Erythroblast (primary cell): ENCODE results near the gene ZNF335.
"Not testable (repeated sequence)": the region's sequence is repeated elsewhere in the genome, so short reads cannot be mapped to it uniquely, and the experiment has no call there.

Experiments used
- DNase-seq, 2 experiments: peaks; one replicate each; lab custom pipeline; 2025; lab: John Stamatoyannopoulos, UW
- GATA1 ChIP-seq: IDR thresholded peaks from 2 replicates; pipeline ENCODE4 v1.6.1; 2011; ENCODE audit warnings: low read depth, mild to moderate bottlenecking, control low read depth, low read length, moderate library complexity
- POLR2A ChIP-seq: IDR thresholded peaks from 2 replicates; pipeline ENCODE4 v1.6.1; 2011; ENCODE audit warnings: mild to moderate bottlenecking, low read length

Gene ZNF335

GRCh38 chr20:45993197-45993951 is 21.4 kb upstream of the ZNF335 start:
- DNase-seq = no peak
- TF ChIP-seq POLR2A (no peak), GATA1 (no peak)

GRCh38 chr20:45991616-45992015 is 19.6 kb upstream of the ZNF335 start:
- DNase-seq = no peak
- TF ChIP-seq GATA1 (no peak), POLR2A (no peak)

- not testable (repeated sequence) for DNase-seq
Observed at GRCh38 chr20:45988830-45989229, 16.8 kb upstream of the ZNF335 start.

- DNase-seq = peak; percentile 70 to 82
- TF ChIP-seq POLR2A (no peak), GATA1 (no peak)
Observed at GRCh38 chr20:45987108-45987780, 15.2 kb upstream of the ZNF335 start.

- DNase-seq = peak in 1 of 2 experiments; percentile 7
- TF ChIP-seq POLR2A (no peak), GATA1 (no peak)
Observed at GRCh38 chr20:45985573-45985972, 13.6 kb upstream of the ZNF335 start.

GRCh38 chr20:45983279-45983743 is 11.3 kb upstream of the ZNF335 start:
- peak; percentile 14 to 32 for DNase-seq
- no peak for TF ChIP-seq GATA1
- TF ChIP-seq POLR2A = no peak

- DNase-seq = no peak
Observed at GRCh38 chr20:45981261-45981660, 9.3 kb upstream of the ZNF335 start.

GRCh38 chr20:45976086-45976485 is 4.1 kb upstream of the ZNF335 start:
- no peak for TF ChIP-seq GATA1
- no peak for TF ChIP-seq POLR2A
- DNase-seq = no peak

More at GRCh38 chr20:45981261-45981660, 9.3 kb upstream of the ZNF335 start:
- TF ChIP-seq GATA1 (no peak), POLR2A (no peak)

GRCh38 chr20:45975686-45976085 is 3.7 kb upstream of the ZNF335 start:
- no peak for DNase-seq
- TF ChIP-seq POLR2A = no peak
- no peak for TF ChIP-seq GATA1

GRCh38 chr20:45974896-45975565 is 3.0 kb upstream of the ZNF335 start:
- TF ChIP-seq POLR2A (no peak), GATA1 (no peak)
- DNase-seq = peak in 1 of 2 experiments; percentile 9

GRCh38 chr20:45972500-45973183 is 639 bp upstream of the ZNF335 start:
- TF ChIP-seq GATA1 (no peak), POLR2A (peak; percentile 76)
- DNase-seq = no peak

- TF ChIP-seq POLR2A (no peak), GATA1 (no peak)
- no peak for DNase-seq
Observed at GRCh38 chr20:45971425-45971674, 653 bp downstream of the ZNF335 start.

GRCh38 chr20:45970646-45971424 is 1.2 kb downstream of the ZNF335 start:
- TF ChIP-seq GATA1 = no peak
- TF ChIP-seq POLR2A = no peak

More at GRCh38 chr20:45970646-45971424, 1.2 kb downstream of the ZNF335 start:
- peak in 1 of 2 experiments; percentile 58 for DNase-seq
